GM12891 (cell line): Measurements from ENCODE around the gene UNC50.
A peak's percentile ranks its signal among the peaks of the same experiment; 100 is the strongest.

Source experiments
- DNase-seq: peaks from one replicate; pipeline ENCODE4 v3.0.0; 2011; ENCODE audit warnings: low spot score; ENCODE audit not compliant: insufficient read length
- FAIRE-seq: peaks from 2 replicates; lab custom pipeline; 2011; peaks lifted over from hg19 to GRCh38; lab: Jason Lieb, UNC
- PAX5 ChIP-seq: IDR thresholded peaks from 2 replicates; pipeline ENCODE4 v1.6.1; 2011; ENCODE audit warnings: low read length, moderate library complexity, mild to moderate bottlenecking; ENCODE audit not compliant: insufficient read depth, severe bottlenecking
- POLR2A ChIP-seq: IDR thresholded peaks from 2 replicates; pipeline ENCODE4 v1.6.1; 2011; ENCODE audit warnings: low read depth, low read length, control low read depth
- POLR2AphosphoS5 ChIP-seq: IDR thresholded peaks from 2 replicates; pipeline ENCODE4 v1.6.1; 2011; ENCODE audit warnings: low read depth, low read length, control low read depth
- POU2F2 ChIP-seq: IDR thresholded peaks from 2 replicates; pipeline ENCODE4 v1.6.1; 2011; ENCODE audit warnings: low read depth, mild to moderate bottlenecking, control low read depth, low read length, moderate library complexity
- SPI1 ChIP-seq: IDR thresholded peaks from 2 replicates; pipeline ENCODE4 v1.6.1; 2011; ENCODE audit warnings: low read depth, low read length, control low read depth
- TAF1 ChIP-seq: IDR thresholded peaks from 2 replicates; pipeline ENCODE4 v1.6.1; 2011; ENCODE audit warnings: low read depth, low read length, control low read depth

UNC50 gene

DNA sequence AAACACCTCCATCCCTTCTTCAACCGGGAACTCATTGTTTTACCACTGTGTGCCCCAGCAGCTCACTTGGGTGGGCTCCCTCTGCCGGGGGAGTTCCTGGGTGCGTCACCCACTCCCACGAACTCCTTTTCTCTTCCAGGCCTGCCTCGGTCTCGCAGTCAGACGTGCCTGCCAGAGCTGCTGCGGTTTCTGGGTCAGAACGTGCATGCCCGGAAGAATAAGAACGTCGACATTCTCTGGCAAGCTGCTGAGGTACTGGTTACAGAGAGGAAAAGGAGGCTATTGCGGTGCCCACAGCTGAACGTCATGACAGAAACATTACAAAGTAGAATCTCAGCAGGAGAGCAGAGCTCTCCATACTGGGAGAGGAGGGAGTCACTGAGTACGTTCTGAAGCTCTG, 35.7 kb upstream of the UNC50 start:
- no peak for TF ChIP-seq POU2F2
- no peak for TF ChIP-seq SPI1
- no peak for TF ChIP-seq PAX5
- no peak for TF ChIP-seq POLR2A
- no peak for TF ChIP-seq POLR2AphosphoS5
- no peak for TF ChIP-seq TAF1
- FAIRE-seq (no peak), DNase-seq (no peak)

DNA sequence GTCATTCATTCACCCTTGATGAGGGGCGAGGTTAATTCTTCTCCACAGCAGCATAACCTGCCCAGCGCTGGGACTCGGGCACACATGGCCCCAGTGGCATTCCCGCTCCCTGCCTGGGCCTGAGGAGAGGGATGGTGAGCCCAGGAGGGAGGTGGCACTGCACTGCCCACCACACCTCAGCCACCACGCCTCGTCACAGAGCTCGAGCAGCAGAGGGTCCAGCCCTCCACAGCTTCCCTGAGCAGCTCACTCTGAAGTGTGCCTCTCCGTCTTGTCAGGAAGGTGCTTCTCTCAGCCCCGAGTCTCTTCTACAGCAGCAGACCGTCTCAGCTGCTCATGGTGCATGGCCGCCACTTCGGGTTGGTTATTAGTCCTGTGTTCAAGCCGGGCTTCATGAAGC, 35.0 kb upstream of the UNC50 start:
- FAIRE-seq: no peak
- TF ChIP-seq POU2F2 (no peak), TAF1 (no peak), SPI1 (no peak), PAX5 (no peak), POLR2AphosphoS5 (no peak), POLR2A (no peak)
- no peak for DNase-seq

DNA sequence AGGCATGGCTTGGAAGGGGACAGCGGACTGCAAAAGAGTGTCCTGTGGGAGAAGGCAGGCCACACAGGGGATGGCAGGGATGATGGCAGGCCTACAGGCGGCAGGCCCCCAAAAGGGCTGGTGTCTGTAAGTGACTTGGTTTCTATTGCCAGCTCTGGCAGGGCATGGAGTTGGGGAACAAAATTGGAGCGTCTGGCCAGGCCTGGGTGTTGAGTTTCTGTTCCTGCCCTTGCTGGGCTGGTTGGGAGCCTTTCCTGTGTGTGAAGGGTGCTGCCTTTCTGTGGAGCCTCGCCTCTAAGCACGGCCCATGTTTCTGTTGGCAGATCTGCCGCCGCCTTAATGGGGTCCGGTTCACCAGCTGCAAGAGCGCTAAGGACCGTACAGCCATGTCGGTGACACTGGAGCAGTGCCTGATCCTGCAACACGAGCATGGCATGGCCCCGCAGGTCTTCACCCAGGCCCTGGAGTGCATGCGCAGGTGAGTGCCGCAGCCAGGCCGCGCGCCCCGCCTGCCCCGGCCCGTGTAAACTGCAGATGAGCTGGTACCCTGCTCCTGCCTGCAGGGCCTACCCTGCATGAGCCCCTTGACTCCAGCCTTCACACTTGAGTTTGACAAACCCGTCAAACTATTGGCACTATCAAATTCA, 31.6 kb upstream of the UNC50 start:
- no peak for TF ChIP-seq PAX5
- TF ChIP-seq TAF1: no peak
- no peak for TF ChIP-seq POLR2AphosphoS5
- TF ChIP-seq SPI1: no peak
- TF ChIP-seq POLR2A: no peak
- TF ChIP-seq POU2F2: no peak
- DNase-seq: no peak
- no peak for FAIRE-seq

DNA sequence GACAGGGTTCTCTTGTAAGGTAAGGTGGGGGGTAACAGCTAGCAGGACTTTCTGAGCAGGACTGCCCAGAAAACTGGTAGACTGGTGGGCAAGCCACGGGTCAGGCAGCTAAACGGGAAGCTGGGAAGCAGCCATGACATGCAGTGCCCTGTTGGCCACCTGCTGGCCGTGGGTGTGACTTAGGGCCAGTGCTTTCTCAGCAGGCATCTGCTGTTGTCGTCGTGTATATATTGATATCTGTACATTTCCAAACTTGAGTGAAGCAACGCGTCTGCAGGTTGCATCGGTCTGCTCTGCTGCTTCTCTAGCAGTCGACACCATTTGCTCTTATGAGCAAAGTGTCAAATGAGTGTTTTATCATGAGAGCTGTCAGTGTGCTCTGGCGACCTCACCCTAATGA, 31.1 kb upstream of the UNC50 start:
- TF ChIP-seq POLR2A (no peak), SPI1 (no peak)
- DNase-seq: no peak
- FAIRE-seq: no peak

DNA sequence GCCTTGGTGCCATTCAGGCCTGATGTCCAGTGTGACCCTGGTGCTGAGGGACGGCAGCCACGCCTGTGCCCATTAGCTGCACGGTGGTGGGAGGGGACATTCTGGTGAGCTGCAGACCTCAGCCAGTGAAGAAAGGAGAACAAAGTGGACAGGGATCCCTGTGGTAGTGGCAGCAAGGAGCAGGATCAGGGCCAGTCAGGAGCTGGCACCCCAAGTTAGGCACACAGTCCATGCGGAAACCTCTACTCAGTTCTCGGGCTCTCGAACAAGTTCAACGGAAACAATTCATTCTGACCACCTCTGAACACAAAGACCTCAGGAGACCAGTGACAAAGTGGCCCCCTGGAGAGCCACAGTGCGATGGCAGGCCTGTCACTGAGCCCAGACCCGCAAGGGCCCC, 30.2 kb upstream of the UNC50 start:
- FAIRE-seq: no peak
- TF ChIP-seq TAF1 (no peak), POLR2A (no peak), POU2F2 (no peak), POLR2AphosphoS5 (no peak), PAX5 (no peak), SPI1 (no peak)

DNA sequence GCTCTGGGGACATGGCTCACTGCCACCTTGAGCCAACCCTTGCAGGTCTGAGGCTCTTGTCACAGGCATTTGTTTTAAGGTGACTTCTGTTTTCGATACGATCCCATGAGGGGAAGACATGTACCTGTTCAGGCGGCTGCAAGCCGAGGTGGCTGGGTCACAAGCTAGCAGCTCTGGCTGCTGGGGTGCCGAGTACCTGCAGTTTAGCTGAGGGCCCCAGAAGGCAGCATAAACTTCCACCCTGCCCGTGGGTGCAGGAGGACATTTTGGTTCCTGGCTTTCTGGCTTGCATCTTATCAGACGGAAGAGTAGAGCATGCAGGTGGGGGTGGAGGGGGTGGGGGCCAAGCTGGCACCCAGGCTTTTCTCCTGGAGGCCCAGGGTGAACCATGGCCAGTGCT, 28.5 kb upstream of the UNC50 start:
- no peak for TF ChIP-seq POU2F2
- TF ChIP-seq SPI1: no peak
- TF ChIP-seq POLR2AphosphoS5: no peak
- TF ChIP-seq TAF1: no peak
- no peak for TF ChIP-seq POLR2A
- TF ChIP-seq PAX5: no peak
- DNase-seq: no peak
- no peak for FAIRE-seq

More for the DNA sequence above, 30.2 kb upstream of the UNC50 start:
- no peak for DNase-seq

DNA sequence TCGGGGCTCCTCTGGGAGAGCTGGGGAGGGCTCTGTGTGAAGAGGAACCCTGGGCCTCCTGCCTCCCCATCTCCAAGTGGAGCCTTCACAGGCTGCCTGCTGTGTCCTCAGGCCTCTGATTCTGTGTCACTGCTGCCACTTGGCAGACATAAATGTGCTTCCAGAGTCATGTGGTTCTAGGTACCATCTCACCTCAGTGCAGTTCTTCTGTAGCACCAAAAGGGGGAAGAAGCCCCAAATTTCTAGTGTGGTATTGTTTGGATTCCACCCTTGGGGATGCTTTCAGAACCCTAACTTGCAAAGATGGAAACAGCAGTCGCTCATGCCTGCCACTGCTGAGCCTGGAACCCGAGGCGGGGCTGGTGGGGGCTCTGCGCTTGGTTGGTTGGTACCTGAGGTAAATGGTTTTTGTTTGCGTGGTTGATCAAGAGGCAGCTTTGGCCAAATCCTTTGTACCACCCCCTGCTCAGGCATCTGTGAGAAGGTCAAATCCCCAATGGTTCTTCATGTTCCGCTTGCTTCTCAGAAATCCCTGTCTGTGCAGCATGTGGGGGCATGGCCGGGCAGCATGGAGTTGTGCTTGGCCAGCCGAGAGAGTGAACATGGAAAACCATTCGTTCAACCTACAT, 27.6 kb upstream of the UNC50 start:
- TF ChIP-seq SPI1 (no peak), PAX5 (no peak), TAF1 (no peak), POLR2A (no peak), POLR2AphosphoS5 (no peak), POU2F2 (no peak)
- no peak for FAIRE-seq
- DNase-seq: no peak

DNA sequence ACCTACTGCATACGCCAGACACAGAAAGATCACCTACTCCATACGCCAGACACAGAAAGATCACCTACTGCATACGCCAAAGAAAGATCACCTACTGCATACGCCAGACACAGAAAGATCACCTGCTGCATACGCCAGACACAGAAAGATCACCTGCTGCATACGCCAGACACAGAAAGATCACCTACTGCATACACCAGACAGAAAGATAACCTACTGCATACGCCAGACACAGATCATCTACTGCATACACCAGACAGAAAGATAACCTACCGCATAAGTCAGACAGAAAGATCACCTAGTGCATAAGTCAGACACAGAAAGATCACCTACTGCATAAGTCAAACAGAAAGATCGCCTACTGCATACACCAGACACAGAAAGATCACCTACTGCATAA, 25.9 kb upstream of the UNC50 start:
- FAIRE-seq: peak; percentile 43
- no peak for TF ChIP-seq SPI1
- no peak for TF ChIP-seq PAX5
- no peak for TF ChIP-seq POU2F2
- no peak for TF ChIP-seq POLR2A
- no peak for TF ChIP-seq POLR2AphosphoS5
- TF ChIP-seq TAF1: no peak
- DNase-seq: no peak

DNA sequence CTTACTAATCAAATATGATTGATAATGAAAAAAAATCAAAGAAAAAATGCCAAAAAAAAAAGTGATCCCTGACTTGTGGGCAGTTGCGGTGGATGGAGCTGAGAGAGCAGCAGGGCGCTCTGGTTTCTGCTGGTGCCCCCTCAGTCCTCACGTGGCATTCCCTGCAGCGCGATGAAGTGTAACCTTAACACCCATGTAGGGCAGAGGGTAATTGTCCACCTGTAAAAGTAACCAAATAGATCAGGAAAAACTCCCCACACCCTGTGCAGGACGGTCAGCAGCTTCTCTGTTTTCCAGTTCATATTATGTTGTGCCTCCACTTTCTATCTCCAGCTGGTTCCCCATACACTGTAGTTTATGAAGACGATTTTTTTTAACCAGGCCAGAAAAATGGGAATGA, 25.1 kb upstream of the UNC50 start:
- DNase-seq (no peak), FAIRE-seq (no peak)
- TF ChIP-seq SPI1 (no peak), POLR2A (no peak), POLR2AphosphoS5 (no peak), POU2F2 (no peak), PAX5 (no peak), TAF1 (no peak)
